Measurements from ENCODE around the gene CRIM1.

Gene CRIM1

DNA sequence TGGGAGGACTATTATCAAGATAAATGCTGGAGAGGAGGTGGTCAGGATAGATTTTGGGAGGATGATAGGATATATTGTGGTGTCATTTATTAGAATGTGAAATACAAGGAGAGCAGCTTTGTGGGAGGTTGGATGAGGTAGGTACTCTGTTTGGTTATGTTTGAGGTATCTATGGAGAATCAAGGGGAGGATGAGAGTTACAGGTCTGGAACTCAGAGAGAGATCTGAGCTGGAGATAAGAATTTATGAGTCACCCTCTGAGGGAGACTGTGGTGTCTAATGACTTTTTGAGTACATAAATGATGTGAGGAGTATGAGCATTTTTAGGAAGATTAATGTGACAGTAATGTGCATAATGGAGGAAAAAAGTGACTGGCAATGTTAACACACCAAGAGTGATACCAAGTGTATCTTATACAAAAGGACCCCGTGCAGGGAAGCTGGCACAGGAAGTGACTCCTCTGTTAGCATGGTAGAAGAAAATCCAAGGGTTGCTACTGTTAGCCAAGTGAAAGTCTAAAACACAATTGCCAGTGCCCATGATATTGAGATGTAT, 48.2 kb downstream of the CRIM1 start:
- Histone ChIP-seq H2BK5ac (ENCODE audit: low read length) (no peak overlapping the region), H4K91ac (ENCODE audit: low read depth, low read length, poor library complexity) (no peak overlapping the region), H3K27ac (replicated peaks; ENCODE audit: low read length) (no peak overlapping the region), H2AFZ (ENCODE audit: low read length) (no peak overlapping the region), H2BK15ac (ENCODE audit: low read length) (no peak overlapping the region), H3K4me3 (ENCODE audit: low read length in 2 of 2) (no peak overlapping the region), H3K18ac (ENCODE audit: low read length) (no peak overlapping the region), H3K4ac (ENCODE audit: low read length) (no peak overlapping the region), H3K4me1 (ENCODE audit: control insufficient read depth in 2 of 2, insufficient read depth in 1 of 2, low read depth in 1 of 2, low read length in 2 of 2) (peaks cover 0 to 8% of the 10 kb centered on the region in 2 donors), H2BK120ac (ENCODE audit: low read depth, low read length) (no peak overlapping the region), H3K9ac (ENCODE audit: low read depth, low read length, poor library complexity) (no peak overlapping the region), H3K9me3 (replicated peaks in 1 of 2; ENCODE audit: control insufficient read depth in 2 of 2, insufficient read depth in 1 of 2, low read depth in 1 of 2, low read length in 2 of 2) (no peaks in the 10 kb centered on the region), H3K79me1 (ENCODE audit: low read depth, low read length) (no peaks in the 10 kb centered on the region), H3K14ac (ENCODE audit: low read length) (no peak overlapping the region), H3K36me3 (replicated peaks in 1 of 2; ENCODE audit: control insufficient read depth in 2 of 2, insufficient read depth in 2 of 2, low read length in 2 of 2) (no peaks in the 10 kb centered on the region), H3K4me2 (ENCODE audit: insufficient read depth, low read length, poor library complexity, severe bottlenecking) (no peak overlapping the region), H4K8ac (ENCODE audit: low read depth, low read length) (no peak overlapping the region), H2AK5ac (ENCODE audit: low read depth, low read length) (no peak overlapping the region), H3K23ac (ENCODE audit: low read depth, low read length, poor library complexity) (no peak overlapping the region), H2BK12ac (ENCODE audit: low read length) (no peak overlapping the region), H3K27me3 (ENCODE audit: control insufficient read depth in 3 of 3, insufficient read depth in 3 of 3, low read depth in 1 of 3, low read length in 3 of 3) (no peaks in the 10 kb centered on the region)
- no CpG with 5 or more reads among the region's 1 CpG for WGBS, 2 donors (ENCODE audit: extremely low coverage in 2 of 2, insufficient read length in 2 of 2, insufficient replicate concordance in 1 of 2)
- DNase-seq (ENCODE audit: low spot score) = no peak

DNA sequence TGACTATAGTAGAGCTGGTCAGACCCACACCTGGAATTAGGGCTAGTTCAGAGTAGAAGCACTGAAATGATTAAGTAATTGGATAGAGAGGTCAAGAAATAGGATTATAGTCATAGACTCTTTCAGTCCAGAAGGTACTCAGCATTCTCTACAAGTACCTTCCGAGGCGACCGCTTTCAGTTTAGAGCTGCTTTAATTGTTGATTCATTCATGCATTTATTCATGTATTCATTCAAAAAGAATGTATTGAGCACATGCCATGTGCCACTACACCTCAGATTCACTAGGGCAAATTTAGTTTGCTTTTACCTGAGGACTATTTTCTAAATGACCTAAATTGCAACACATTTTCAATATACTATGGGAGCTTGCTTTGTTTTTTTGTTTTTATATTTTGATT, 48.7 kb downstream of the CRIM1 start:
- Histone ChIP-seq H2BK5ac (ENCODE audit: low read length) (no peak overlapping the region), H3K9me3 (replicated peaks in 1 of 2; ENCODE audit: control insufficient read depth in 2 of 2, insufficient read depth in 1 of 2, low read depth in 1 of 2, low read length in 2 of 2) (no peaks in the 10 kb centered on the region), H2BK15ac (ENCODE audit: low read length) (no peak overlapping the region), H3K14ac (ENCODE audit: low read length) (no peak overlapping the region), H4K91ac (ENCODE audit: low read depth, low read length, poor library complexity) (no peak overlapping the region), H3K4me3 (ENCODE audit: low read length in 2 of 2) (no peak overlapping the region), H4K8ac (ENCODE audit: low read depth, low read length) (no peak overlapping the region), H3K18ac (ENCODE audit: low read length) (no peak overlapping the region), H2AK5ac (ENCODE audit: low read depth, low read length) (no peak overlapping the region), H3K4ac (ENCODE audit: low read length) (no peak overlapping the region), H3K9ac (ENCODE audit: low read depth, low read length, poor library complexity) (no peak overlapping the region), H3K23ac (ENCODE audit: low read depth, low read length, poor library complexity) (no peak overlapping the region), H2BK12ac (ENCODE audit: low read length) (no peak overlapping the region), H3K27me3 (ENCODE audit: control insufficient read depth in 3 of 3, insufficient read depth in 3 of 3, low read depth in 1 of 3, low read length in 3 of 3) (no peaks in the 10 kb centered on the region), H3K27ac (replicated peaks; ENCODE audit: low read length) (no peak overlapping the region), H3K79me1 (ENCODE audit: low read depth, low read length) (no peaks in the 10 kb centered on the region), H2BK120ac (ENCODE audit: low read depth, low read length) (no peak overlapping the region), H3K4me1 (ENCODE audit: control insufficient read depth in 2 of 2, insufficient read depth in 1 of 2, low read depth in 1 of 2, low read length in 2 of 2) (peaks cover 0 to 8% of the 10 kb centered on the region in 2 donors), H3K36me3 (replicated peaks in 1 of 2; ENCODE audit: control insufficient read depth in 2 of 2, insufficient read depth in 2 of 2, low read length in 2 of 2) (no peaks in the 10 kb centered on the region), H2AFZ (ENCODE audit: low read length) (no peak overlapping the region), H3K4me2 (ENCODE audit: insufficient read depth, low read length, poor library complexity, severe bottlenecking) (no peak overlapping the region)
- no CpG with 5 or more reads among the region's 3 CpGs for WGBS, 2 donors (ENCODE audit: extremely low coverage in 2 of 2, insufficient read length in 2 of 2, insufficient replicate concordance in 1 of 2)
- no peak for DNase-seq (ENCODE audit: low spot score)

DNA sequence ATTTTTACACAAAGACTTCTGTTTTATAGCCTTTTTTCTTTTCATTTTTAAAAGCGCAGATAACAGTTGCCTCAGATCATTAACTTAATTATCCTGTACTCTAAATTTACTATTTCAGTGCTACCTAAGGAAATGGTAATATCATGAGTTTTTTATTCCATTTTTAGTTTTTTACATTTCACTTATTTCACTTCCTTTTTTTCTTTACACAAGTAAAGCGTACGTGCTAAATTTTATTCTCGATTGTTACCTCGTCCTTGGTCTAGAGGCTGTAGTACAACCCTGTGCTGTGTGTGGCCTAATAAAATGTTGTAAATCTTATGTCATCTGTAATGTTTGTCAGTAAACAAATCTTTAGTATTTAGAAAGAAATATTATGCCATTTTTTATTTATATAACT, 49.2 kb downstream of the CRIM1 start:
- Histone ChIP-seq H3K79me1 (ENCODE audit: low read depth, low read length) (no peaks in the 10 kb centered on the region), H3K9me3 (replicated peaks in 1 of 2; ENCODE audit: control insufficient read depth in 2 of 2, insufficient read depth in 1 of 2, low read depth in 1 of 2, low read length in 2 of 2) (no peaks in the 10 kb centered on the region), H2AFZ (ENCODE audit: low read length) (no peak overlapping the region), H3K23ac (ENCODE audit: low read depth, low read length, poor library complexity) (no peak overlapping the region), H3K18ac (ENCODE audit: low read length) (no peak overlapping the region), H3K4me2 (ENCODE audit: insufficient read depth, low read length, poor library complexity, severe bottlenecking) (no peak overlapping the region), H3K4me1 (ENCODE audit: control insufficient read depth in 2 of 2, insufficient read depth in 1 of 2, low read depth in 1 of 2, low read length in 2 of 2) (peaks cover 0 to 8% of the 10 kb centered on the region in 2 donors), H3K9ac (ENCODE audit: low read depth, low read length, poor library complexity) (no peak overlapping the region), H2BK15ac (ENCODE audit: low read length) (no peak overlapping the region), H4K8ac (ENCODE audit: low read depth, low read length) (no peak overlapping the region), H3K14ac (ENCODE audit: low read length) (no peak overlapping the region), H3K36me3 (replicated peaks in 1 of 2; ENCODE audit: control insufficient read depth in 2 of 2, insufficient read depth in 2 of 2, low read length in 2 of 2) (no peaks in the 10 kb centered on the region), H3K4ac (ENCODE audit: low read length) (no peak overlapping the region), H2BK12ac (ENCODE audit: low read length) (no peak overlapping the region), H3K27ac (replicated peaks; ENCODE audit: low read length) (no peak overlapping the region), H2BK120ac (ENCODE audit: low read depth, low read length) (no peak overlapping the region), H3K27me3 (ENCODE audit: control insufficient read depth in 3 of 3, insufficient read depth in 3 of 3, low read depth in 1 of 3, low read length in 3 of 3) (no peaks in the 10 kb centered on the region), H4K91ac (ENCODE audit: low read depth, low read length, poor library complexity) (no peak overlapping the region), H3K4me3 (ENCODE audit: low read length in 2 of 2) (no peak overlapping the region), H2AK5ac (ENCODE audit: low read depth, low read length) (no peak overlapping the region), H2BK5ac (ENCODE audit: low read length) (no peak overlapping the region)
- WGBS, 2 donors (ENCODE audit: extremely low coverage in 2 of 2, insufficient read length in 2 of 2, insufficient replicate concordance in 1 of 2) = no CpG with 5 or more reads among the region's 5 CpGs
- no peak for DNase-seq (ENCODE audit: low spot score)

DNA sequence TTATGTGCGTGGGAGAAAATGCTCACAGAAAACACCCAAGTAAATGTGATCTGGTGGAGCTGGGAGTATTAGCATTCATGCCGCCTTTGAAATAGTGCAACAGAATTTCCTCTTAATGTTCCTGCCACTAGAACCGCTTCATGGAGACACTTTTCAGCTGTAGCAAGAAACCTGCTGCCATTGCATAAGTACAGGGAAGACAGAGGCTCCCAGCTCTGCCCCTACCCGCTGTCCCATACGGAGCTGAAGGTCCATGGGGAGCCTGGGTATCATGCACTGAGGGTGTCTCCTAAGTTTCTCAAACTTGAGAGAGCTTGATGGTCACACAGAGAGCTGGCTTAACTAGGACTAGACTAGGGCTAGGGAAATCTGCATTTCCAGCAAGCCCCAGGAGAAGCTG, 49.6 kb downstream of the CRIM1 start:
- H3K79me1 ChIP-seq (ENCODE audit: low read depth, low read length) = no peaks in the 10 kb centered on the region
- H3K9ac ChIP-seq (ENCODE audit: low read depth, low read length, poor library complexity) = no peak overlapping the region
- H4K8ac ChIP-seq (ENCODE audit: low read depth, low read length) = no peak overlapping the region
- no peak overlapping the region for H2BK120ac ChIP-seq (ENCODE audit: low read depth, low read length)
- no peak overlapping the region for H3K27ac ChIP-seq (replicated peaks; ENCODE audit: low read length)
- no peak overlapping the region for H2BK5ac ChIP-seq (ENCODE audit: low read length)
- no peak overlapping the region for H3K4me2 ChIP-seq (ENCODE audit: insufficient read depth, low read length, poor library complexity, severe bottlenecking)
- no peaks in the 10 kb centered on the region for H3K36me3 ChIP-seq (replicated peaks in 1 of 2; ENCODE audit: control insufficient read depth in 2 of 2, insufficient read depth in 2 of 2, low read length in 2 of 2)
- WGBS, 2 donors (ENCODE audit: extremely low coverage in 2 of 2, insufficient read length in 2 of 2, insufficient replicate concordance in 1 of 2) = no CpG with 5 or more reads among the region's 5 CpGs
- no peak overlapping the region for H3K18ac ChIP-seq (ENCODE audit: low read length)
- no peak overlapping the region for H2AK5ac ChIP-seq (ENCODE audit: low read depth, low read length)
- H4K91ac ChIP-seq (ENCODE audit: low read depth, low read length, poor library complexity) = no peak overlapping the region
- no peak overlapping the region for H3K14ac ChIP-seq (ENCODE audit: low read length)
- H3K27me3 ChIP-seq (ENCODE audit: control insufficient read depth in 3 of 3, insufficient read depth in 3 of 3, low read depth in 1 of 3, low read length in 3 of 3) = no peaks in the 10 kb centered on the region
- H3K4ac ChIP-seq (ENCODE audit: low read length) = no peak overlapping the region
- H2AFZ ChIP-seq (ENCODE audit: low read length) = no peak overlapping the region
- no peak overlapping the region for H3K23ac ChIP-seq (ENCODE audit: low read depth, low read length, poor library complexity)
- H2BK12ac ChIP-seq (ENCODE audit: low read length) = no peak overlapping the region
- H2BK15ac ChIP-seq (ENCODE audit: low read length) = no peak overlapping the region
- no peak overlapping the region for H3K4me3 ChIP-seq (ENCODE audit: low read length in 2 of 2)
- H3K9me3 ChIP-seq (replicated peaks in 1 of 2; ENCODE audit: control insufficient read depth in 2 of 2, insufficient read depth in 1 of 2, low read depth in 1 of 2, low read length in 2 of 2) = no peaks in the 10 kb centered on the region
- H3K4me1 ChIP-seq (ENCODE audit: control insufficient read depth in 2 of 2, insufficient read depth in 1 of 2, low read depth in 1 of 2, low read length in 2 of 2) = peaks cover 0 to 8% of the 10 kb centered on the region in 2 donors
- DNase-seq (ENCODE audit: low spot score) = no peak
